Measurements from ENCODE around the gene CDH4.

The CDH4 gene

GRCh38 chr20:61909821-61910220 lies 657.8 kb downstream of the CDH4 start:
- DNase-seq (ENCODE audit: low read depth in 2 of 2), result no peak

GRCh38 chr20:61911824-61912223 lies 659.8 kb downstream of the CDH4 start:
- no peak for DNase-seq (ENCODE audit: low read depth in 2 of 2)

GRCh38 chr20:61912665-61913422 lies 660.8 kb downstream of the CDH4 start:
- DNase-seq (ENCODE audit: low read depth in 2 of 2), result no peak

- no peak for DNase-seq (ENCODE audit: low read depth in 2 of 2)
Measured at GRCh38 chr20:61913423-61914225, 661.6 kb downstream of the CDH4 start.

DNA sequence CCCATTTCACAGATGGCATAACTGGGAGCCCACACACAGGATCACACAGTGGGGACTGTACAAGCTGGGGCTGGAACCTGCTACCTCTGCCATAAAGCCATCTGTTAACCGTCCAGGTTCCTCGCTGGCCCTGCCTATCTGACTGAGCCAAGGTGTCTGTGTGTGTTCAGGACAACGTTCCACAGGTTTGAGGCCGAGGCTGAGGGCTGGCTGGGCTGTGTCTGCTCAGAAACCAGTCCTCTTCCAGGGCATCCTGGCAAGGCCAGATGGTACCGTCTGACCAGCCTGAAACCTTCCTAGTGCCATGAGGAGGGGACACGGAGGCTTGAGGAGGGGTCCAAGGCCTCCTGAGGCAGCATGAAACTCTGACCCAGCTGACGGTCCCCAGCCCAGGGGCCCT lies 663.0 kb downstream of the CDH4 start:
- DNase-seq (ENCODE audit: low read depth in 2 of 2), result no peak

GRCh38 chr20:61916318-61916891 lies 664.3 kb downstream of the CDH4 start:
- no peak for DNase-seq (ENCODE audit: low read depth in 2 of 2)

GRCh38 chr20:61917474-61918145 lies 665.5 kb downstream of the CDH4 start:
- DNase-seq (ENCODE audit: low read depth in 2 of 2), result no peak

DNA sequence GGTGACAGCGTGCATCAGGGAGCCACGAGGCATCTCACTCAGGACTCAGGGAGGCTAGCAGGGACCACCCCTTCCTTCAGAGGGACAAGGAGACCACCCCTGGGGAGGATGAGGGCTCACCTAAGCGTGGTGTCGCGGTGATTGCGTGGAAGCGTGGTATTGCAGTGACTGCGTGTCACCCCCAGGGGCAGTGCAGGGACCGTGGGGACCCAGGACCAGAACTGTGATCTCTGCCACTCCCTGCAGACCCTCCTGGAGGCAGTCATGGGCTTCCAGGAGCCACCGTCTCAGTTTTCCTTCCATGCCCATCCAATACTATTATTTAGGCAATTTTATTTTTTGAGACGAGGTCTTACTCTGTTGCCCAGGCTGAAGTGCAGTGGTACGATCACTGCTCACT lies 666.5 kb downstream of the CDH4 start:
- no peak for DNase-seq (ENCODE audit: low read depth in 2 of 2)

DNA sequence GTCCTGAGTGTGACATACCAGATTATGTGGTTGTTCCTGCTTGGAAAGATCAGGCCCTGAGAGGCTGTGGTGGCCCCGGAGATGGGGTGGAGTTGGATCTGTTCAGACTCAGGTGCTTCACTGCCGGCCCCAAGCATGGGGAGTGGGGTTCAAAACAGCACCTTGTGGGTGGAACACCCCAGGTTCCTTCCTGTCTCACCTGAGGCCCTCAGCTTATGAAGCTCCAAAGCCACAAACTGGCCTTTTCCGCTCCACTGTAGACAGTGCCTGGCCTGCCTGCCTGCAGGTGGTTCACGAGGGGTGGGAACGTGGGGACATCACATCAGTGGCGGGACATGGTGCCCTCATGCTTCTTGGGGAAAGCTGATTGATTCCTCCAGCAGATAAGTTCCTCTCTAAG lies 667.2 kb downstream of the CDH4 start:
- DNase-seq (ENCODE audit: low read depth in 2 of 2), result no peak

- DNase-seq (ENCODE audit: low read depth in 2 of 2), result no peak
Measured at GRCh38 chr20:61919675-61920365, 667.8 kb downstream of the CDH4 start.

DNA sequence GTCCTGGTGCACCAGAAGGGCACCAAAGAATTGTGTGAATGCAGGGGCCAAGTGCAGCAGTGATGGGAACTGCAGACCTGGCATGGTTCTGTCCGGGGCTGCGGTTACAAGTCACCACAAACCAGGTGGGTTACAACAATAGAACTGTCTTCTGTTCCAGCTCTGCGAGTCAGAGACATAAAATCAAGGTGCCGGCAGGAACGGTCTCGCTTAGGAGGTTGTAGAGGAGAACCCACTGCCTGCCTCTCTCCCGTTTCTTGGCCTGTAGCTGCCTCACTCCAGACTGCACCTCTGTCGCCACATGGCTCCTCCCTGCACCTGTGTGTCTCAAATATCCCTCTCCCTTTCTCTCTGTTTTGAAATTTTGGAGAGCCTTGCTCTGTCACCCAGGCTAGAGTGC lies 670.4 kb downstream of the CDH4 start:
- DNase-seq (ENCODE audit: low read depth in 2 of 2), result no peak

GRCh38 chr20:61922936-61923335 lies 670.9 kb downstream of the CDH4 start:
- DNase-seq (ENCODE audit: low read depth in 2 of 2), result no peak

DNA sequence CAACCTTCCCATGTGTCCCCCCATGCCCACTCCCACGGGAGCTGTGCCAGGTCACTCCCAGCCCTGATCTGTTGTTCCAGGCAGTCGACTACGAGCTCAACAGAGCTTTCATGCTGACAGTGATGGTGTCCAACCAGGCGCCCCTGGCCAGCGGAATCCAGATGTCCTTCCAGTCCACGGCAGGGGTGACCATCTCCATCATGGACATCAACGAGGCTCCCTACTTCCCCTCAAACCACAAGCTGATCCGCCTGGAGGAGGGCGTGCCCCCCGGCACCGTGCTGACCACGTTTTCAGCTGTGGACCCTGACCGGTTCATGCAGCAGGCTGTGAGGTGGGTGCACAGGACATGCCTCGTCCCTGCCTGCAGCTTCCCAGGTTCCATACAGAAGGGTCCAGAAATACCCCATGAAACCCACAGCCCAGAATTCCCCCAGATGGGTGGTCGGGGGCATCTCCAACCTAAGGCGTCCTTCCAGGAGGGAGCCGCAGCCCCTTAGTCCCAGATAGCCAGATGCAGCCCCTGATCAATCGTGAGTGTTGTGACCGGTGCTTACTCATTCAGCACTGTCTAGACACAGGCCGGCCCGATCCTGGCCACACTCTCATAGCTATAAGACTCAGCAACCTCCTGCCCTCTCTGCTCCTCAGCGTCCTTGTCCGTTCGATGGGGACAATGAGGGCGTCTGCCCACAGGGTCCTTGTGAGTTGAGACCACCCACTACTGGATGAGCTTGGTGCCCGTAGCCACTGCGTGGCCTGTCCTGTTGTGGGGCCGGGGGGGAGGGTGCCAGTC lies 671.5 kb downstream of the CDH4 start:
- no peak for DNase-seq (ENCODE audit: low read depth in 2 of 2)

DNA sequence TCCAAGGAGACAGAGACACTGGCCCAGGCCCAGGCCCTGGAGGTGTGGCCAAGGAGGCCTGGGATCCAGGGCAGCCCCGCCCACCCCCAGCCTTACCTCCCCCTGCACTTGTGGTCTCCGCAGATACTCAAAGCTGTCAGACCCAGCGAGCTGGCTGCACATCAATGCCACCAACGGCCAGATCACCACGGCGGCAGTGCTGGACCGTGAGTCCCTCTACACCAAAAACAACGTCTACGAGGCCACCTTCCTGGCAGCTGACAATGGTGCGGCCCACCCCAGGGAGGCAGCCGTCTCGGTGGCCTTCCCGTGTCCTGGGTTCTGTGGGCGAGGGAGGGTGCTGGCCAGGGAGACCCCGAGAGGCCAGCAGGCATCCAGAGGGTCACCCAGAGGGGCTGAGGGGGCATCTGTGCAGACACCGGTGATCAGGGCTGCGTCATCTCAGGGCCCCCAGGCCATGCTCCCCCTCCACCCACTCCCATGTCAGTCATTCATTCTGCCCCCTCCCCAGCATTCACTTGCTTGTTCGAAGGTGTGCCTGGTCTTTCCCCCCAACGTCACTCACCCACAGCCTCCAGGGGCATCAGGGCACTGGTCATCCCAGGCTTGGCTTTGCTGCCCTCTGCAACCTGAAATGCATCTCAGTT lies 672.3 kb downstream of the CDH4 start:
- no peak for DNase-seq (ENCODE audit: low read depth in 2 of 2)

GRCh38 chr20:61924858-61925554 lies 672.9 kb downstream of the CDH4 start:
- DNase-seq (ENCODE audit: low read depth in 2 of 2), result no peak

DNA sequence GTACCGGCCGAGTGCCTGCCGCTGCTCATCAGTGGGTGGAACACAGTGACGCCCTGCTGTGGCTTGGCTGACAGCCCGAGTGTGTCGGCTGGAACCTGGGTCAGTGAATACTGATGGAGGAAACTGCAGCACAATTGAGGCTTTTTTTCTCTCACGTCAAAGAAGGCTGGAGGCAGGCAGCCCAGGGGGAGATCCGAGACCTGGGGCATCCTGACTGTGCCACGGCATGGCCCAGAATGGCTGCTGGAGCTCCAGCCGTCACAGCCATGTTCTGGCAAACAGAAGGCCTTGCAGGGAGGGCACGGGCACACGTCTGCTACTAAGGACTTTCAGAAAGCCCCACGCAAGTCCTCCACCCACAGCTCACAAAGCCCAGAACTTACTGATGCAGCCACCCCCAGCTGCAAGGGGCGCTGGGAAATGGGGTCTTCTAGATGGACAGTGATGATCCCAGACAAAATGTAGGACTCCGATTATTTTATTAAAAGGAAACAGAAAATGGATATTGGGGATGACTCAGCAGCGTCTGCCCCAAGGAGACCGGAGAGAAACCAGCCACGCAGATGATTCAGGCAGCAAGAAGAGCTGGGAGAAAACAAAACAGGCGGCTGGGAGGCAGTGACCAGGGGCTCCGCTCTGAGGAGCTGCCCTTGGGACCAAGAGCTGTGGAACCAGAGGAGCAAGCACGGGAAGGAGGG lies 673.6 kb downstream of the CDH4 start:
- no peak for DNase-seq (ENCODE audit: low read depth in 2 of 2)

DNA sequence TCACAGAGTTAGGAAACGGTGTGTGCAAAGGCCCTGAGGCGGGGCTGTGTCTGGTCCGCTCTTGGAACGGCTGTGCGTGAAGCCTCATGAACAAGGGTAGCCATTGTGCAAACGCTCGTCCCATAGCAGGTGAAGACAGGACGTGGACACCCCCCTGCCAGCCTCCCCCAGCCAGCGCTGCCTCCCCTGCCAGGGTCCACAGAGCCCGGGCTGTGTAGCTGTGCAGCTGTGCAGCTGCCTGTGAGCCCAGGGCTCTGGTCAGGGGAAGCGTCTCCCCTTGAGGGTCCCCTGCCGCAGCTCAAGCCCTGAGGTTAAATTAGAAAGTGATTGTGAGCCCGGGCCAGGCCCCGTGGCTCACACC lies 674.2 kb downstream of the CDH4 start:
- no peak for DNase-seq (ENCODE audit: low read depth in 2 of 2)

- DNase-seq (ENCODE audit: low read depth in 2 of 2), result no peak
Measured at GRCh38 chr20:61926796-61927192, 674.7 kb downstream of the CDH4 start.

- no peak for DNase-seq (ENCODE audit: low read depth in 2 of 2)
Measured at GRCh38 chr20:61927193-61927825, 675.2 kb downstream of the CDH4 start.
